PC-9 (cell line): Measurements from ENCODE around the gene PKNOX2. TPM values are rescaled to one million over a fixed set of nuclear protein-coding genes. Genes with fewer than 3 reads are reported as not detected.

Experiments
- BruUV-seq: library from RNA; stranded (reverse); fragments of 400-500 nt; replicated peaks from 2 replicates; lab custom pipeline; 2021; lab: Mats Ljungman, UMichigan
- CTCF ChIA-PET: fragments of 300-600 bp; sonication (Branson Sonifier 250); formaldehyde crosslinking; loops from one replicate; lab custom pipeline; 2022; ENCODE audit warnings: antibody characterized with exemption; lab: Charles Lee
- POLR2A ChIA-PET: fragments of 300-600 bp; sonication (Branson Sonifier 250); formaldehyde crosslinking; loops from one replicate; lab custom pipeline; 2022; ENCODE audit warnings: antibody characterized with exemption; ENCODE audit not compliant: unreplicated experiment; lab: Charles Lee
- DNase-seq, 2 experiments: peaks; one replicate each; pipeline versions ENCODE4 v3.0.0 to v3.0.0-alpha.2; 2015 to 2022; ENCODE audit warnings: mixed read lengths in 1 of 2
- H2AFZ ChIP-seq: fragments of 200-600 bp; sonication (generic); 2 replicates; pipeline ENCODE4 v1.8.1; 2017; ENCODE audit warnings: antibody characterized with exemption
- H3F3A ChIP-seq: fragments of 200-600 bp; sonication (generic); 2 replicates; pipeline ENCODE4 v1.8.1; 2017; ENCODE audit warnings: antibody characterized with exemption, mild to moderate bottlenecking, low read depth; ENCODE audit not compliant: insufficient read depth
- H3K27ac ChIP-seq: fragments of 200-600 bp; sonication (generic); 2 replicates; pipeline ENCODE4 v1.6.1; 2016; ENCODE audit warnings: mixed run types
- H3K27me3 ChIP-seq: fragments of 200-600 bp; sonication (generic); 2 replicates; pipeline ENCODE4 v1.6.1; 2016; ENCODE audit warnings: low read depth, mixed run types; ENCODE audit not compliant: insufficient read depth
- H3K36me3 ChIP-seq: fragments of 200-600 bp; sonication (generic); 2 replicates; pipeline ENCODE4 v1.6.1; 2016; ENCODE audit warnings: low read depth, mixed run types
- H3K4me1 ChIP-seq: fragments of 200-600 bp; sonication (generic); replicated peaks from 2 replicates; pipeline ENCODE4 v1.6.1; 2016; ENCODE audit warnings: mixed run types; ENCODE audit not compliant: insufficient read depth
- H3K4me2 ChIP-seq: fragments of 200-600 bp; sonication (generic); 2 replicates; pipeline ENCODE4 v1.6.1; 2017; ENCODE audit warnings: mixed run types
- H3K4me3 ChIP-seq: fragments of 200-600 bp; sonication (generic); 2 replicates; pipeline ENCODE4 v1.6.1; 2016; ENCODE audit warnings: mixed run types
- H3K79me2 ChIP-seq: fragments of 200-600 bp; sonication (generic); 2 replicates; pipeline ENCODE4 v1.6.1; 2017; ENCODE audit warnings: low read depth, mixed run types
- H3K9me2 ChIP-seq: fragments of 200-600 bp; sonication (generic); 2 replicates; pipeline ENCODE4 v1.8.1; 2017; ENCODE audit warnings: mild to moderate bottlenecking; ENCODE audit not compliant: insufficient read depth
- H3K9me3 ChIP-seq: fragments of 200-600 bp; sonication (generic); 2 replicates; pipeline ENCODE4 v1.8.1; 2016; ENCODE audit warnings: low read depth; ENCODE audit not compliant: insufficient read depth
- H4K20me1 ChIP-seq: fragments of 200-600 bp; sonication (generic); 2 replicates; pipeline ENCODE4 v1.8.1; 2017; ENCODE audit not compliant: insufficient read depth
- EZH2 ChIP-seq: fragments of 200-600 bp; sonication (generic); IDR thresholded peaks from 2 replicates; pipeline ENCODE4 v1.8.0; 2017; ENCODE audit warnings: antibody characterized with exemption, low read depth
- intact Hi-C: fragments of 100-400 bp; cut with micrococcal nuclease; formaldehyde crosslinking; loops from one replicate; pipeline ENCODE4 v1.10.0; 2022; ENCODE audit not compliant: unreplicated experiment
- total RNA-seq: library from RNA; stranded (reverse); gene quantifications from 2 replicates; pipeline ENCODE4 v1.2.3, GENCODE V29; 2021
- TF ChIP-seq, protein P1 (sequence below): fragments of 200-600 bp; sonication (generic); conservative IDR thresholded peaks from 2 replicates; pipeline ENCODE4 v1.6.1; 2017; ENCODE audit warnings: mixed run types, antibody characterized with exemption, mild to moderate bottlenecking, moderate library complexity

The PKNOX2 gene
- total RNA-seq, 1 experiment from 2014 or later = not detected

- CTCF ChIA-PET = no interaction called here
- Histone ChIP-seq H3K27ac (no peak overlapping the region), H2AFZ (no peak overlapping the region), H3K9me2 (no peaks in the 10 kb centered on the region), H3K27me3 (peaks cover 21% of the 10 kb centered on the region), H3K4me3 (no peak overlapping the region), H4K20me1 (no peaks in the 10 kb centered on the region), H3K9me3 (no peaks in the 10 kb centered on the region), H3K36me3 (no peaks in the 10 kb centered on the region), H3K4me1 (no peaks in the 10 kb centered on the region), H3K79me2 (no peaks in the 10 kb centered on the region), H3K4me2 (no peak overlapping the region), H3F3A (no peaks in the 10 kb centered on the region)
- no peak for DNase-seq
- POLR2A ChIA-PET = no interaction called here
- TF ChIP-seq, protein P1, sequence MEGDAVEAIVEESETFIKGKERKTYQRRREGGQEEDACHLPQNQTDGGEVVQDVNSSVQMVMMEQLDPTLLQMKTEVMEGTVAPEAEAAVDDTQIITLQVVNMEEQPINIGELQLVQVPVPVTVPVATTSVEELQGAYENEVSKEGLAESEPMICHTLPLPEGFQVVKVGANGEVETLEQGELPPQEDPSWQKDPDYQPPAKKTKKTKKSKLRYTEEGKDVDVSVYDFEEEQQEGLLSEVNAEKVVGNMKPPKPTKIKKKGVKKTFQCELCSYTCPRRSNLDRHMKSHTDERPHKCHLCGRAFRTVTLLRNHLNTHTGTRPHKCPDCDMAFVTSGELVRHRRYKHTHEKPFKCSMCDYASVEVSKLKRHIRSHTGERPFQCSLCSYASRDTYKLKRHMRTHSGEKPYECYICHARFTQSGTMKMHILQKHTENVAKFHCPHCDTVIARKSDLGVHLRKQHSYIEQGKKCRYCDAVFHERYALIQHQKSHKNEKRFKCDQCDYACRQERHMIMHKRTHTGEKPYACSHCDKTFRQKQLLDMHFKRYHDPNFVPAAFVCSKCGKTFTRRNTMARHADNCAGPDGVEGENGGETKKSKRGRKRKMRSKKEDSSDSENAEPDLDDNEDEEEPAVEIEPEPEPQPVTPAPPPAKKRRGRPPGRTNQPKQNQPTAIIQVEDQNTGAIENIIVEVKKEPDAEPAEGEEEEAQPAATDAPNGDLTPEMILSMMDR = no peak
- no peak for TF ChIP-seq EZH2
- intact Hi-C loops = no loop called here
- BruUV-seq = no TSS peak
Measured at GRCh38 chr11:125173027-125173426, 8.5 kb downstream of the PKNOX2 start.

- Histone ChIP-seq H3K4me3 (no peak overlapping the region), H3K4me2 (no peak overlapping the region), H3F3A (no peaks in the 10 kb centered on the region), H3K9me2 (no peaks in the 10 kb centered on the region), H3K36me3 (no peaks in the 10 kb centered on the region), H3K9me3 (no peaks in the 10 kb centered on the region), H2AFZ (no peak overlapping the region), H3K4me1 (no peaks in the 10 kb centered on the region), H3K27me3 (peaks cover 18% of the 10 kb centered on the region), H4K20me1 (no peaks in the 10 kb centered on the region), H3K79me2 (no peaks in the 10 kb centered on the region), H3K27ac (no peak overlapping the region)
- no TSS peak for BruUV-seq
- intact Hi-C loops = no loop called here
- TF ChIP-seq, protein P1 = no peak
- no peak for TF ChIP-seq EZH2
- no peak for DNase-seq
- POLR2A ChIA-PET = no interaction called here
- CTCF ChIA-PET = no interaction called here
Measured at GRCh38 chr11:125173556-125173955, 9.0 kb downstream of the PKNOX2 start.

DNA sequence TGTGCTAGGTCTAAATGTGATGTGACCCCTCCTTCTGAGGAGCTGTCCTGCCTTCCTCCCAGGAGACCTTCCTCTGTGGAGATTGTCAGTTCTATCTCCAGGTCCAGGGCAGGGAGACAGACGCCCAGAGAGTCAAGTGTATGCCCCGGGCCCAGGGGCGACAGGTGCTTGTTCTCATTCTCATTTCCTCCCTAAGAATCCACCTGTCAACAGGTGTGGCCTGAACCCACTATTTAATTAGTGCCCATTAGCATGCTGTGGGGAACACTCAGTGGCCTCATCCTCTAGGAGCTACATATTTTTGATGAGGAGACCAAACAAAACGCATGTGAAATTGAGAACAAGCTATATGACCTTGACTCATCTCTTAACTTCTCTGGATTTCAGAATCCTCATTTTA lies 9.5 kb downstream of the PKNOX2 start:
- TF ChIP-seq, protein P1 = no peak
- TF ChIP-seq EZH2 = no peak
- no TSS peak for BruUV-seq
- Histone ChIP-seq H3F3A (no peaks in the 10 kb centered on the region), H3K9me3 (no peaks in the 10 kb centered on the region), H3K79me2 (no peaks in the 10 kb centered on the region), H4K20me1 (no peaks in the 10 kb centered on the region), H3K27ac (no peak overlapping the region), H3K4me3 (no peak overlapping the region), H3K27me3 (peaks cover 16% of the 10 kb centered on the region), H3K9me2 (no peaks in the 10 kb centered on the region), H3K36me3 (no peaks in the 10 kb centered on the region), H3K4me2 (no peak overlapping the region), H3K4me1 (no peaks in the 10 kb centered on the region), H2AFZ (no peak overlapping the region)
- intact Hi-C loops = no loop called here
- DNase-seq = no peak
- ChIA-PET POLR2A (no interaction called here), CTCF (no interaction called here)
